GM18499 (cell line): ENCODE data around the gene SLC25A12.
A peak's percentile ranks its signal among the peaks of the same experiment; 100 is the strongest.
"Not testable (repeated sequence)": the region's sequence is repeated elsewhere in the genome, so short reads cannot be mapped to it uniquely, and the experiment has no call there.

Source experiments
- ATAC-seq: cut with Tn5 transposase; IDR thresholded peaks from one replicate; pipeline ENCODE4 v1.9.1; 2021; ENCODE audit warnings: moderate number of reproducible peaks; ENCODE audit not compliant: insufficient read depth, unreplicated experiment

SLC25A12 gene

DNA sequence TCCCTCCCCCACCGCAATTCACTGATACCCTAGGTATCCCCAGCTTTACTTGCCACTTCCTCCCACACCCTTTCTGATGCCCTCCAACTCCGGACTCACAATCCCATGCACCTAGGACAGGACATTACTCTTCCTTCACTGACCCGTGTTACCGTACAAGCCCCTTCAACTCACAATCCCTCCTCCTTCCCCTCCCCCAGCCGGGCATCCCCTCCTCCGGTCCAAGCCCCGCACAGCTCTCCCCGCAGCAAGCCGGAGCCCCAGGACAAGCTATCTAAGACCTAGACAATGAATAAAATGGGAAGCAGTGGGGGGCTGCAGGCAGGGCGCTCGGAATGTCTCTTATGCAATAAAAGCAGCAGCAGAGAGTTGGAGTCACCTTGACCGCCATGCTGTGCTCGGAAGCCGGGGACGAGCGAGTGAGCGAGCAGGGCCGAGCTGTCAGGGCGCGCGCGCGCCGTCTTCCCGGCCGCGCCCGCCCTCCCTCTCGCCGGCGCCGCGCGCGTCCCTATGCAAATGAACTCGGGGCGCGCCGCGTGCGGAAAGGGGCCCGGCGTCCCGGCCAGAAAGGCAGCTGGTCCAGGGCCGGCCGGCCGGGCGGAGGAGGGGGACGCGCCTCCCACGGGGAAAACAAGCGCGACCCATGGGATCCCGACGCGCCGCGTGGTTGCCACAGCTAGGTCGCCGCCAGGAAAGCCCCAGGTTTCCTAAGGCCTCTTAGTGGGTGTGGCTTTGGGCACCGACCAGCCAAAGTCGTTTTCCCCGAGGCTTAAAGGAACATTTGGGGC is at the start of gene SLC25A12:
Gene SLC25A12 (minus strand): TSS at position 421 of the 788 bp plus-strand sequence. CDS start 30 bp downstream, at position 391.
- no peak for ATAC-seq

GRCh38 chr2:171941316-171941699 is 47.3 kb upstream of the SLC25A12 start:
- no peak for ATAC-seq

DNA sequence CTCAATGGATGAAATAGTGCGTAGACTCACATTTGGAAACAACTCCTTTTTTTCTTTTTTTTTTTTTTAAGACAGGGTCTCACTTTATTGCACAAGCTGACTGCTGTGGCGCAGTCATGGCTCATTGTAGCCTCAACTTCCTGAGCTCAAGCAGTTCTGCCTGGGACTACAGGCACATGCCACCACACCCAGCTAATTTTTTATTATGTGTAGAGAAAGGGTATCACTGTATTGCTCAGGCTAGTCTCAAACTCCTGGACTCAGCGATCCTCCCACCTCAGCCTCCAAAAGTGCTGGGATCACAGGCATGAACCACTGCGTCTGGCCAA is 45.7 kb upstream of the SLC25A12 start:
- ATAC-seq = no peak

- ATAC-seq = no peak
Measured at GRCh38 chr2:171939058-171939742, 45.2 kb upstream of the SLC25A12 start.

GRCh38 chr2:171930385-171930784 is 36.3 kb upstream of the SLC25A12 start:
- no peak for ATAC-seq

DNA sequence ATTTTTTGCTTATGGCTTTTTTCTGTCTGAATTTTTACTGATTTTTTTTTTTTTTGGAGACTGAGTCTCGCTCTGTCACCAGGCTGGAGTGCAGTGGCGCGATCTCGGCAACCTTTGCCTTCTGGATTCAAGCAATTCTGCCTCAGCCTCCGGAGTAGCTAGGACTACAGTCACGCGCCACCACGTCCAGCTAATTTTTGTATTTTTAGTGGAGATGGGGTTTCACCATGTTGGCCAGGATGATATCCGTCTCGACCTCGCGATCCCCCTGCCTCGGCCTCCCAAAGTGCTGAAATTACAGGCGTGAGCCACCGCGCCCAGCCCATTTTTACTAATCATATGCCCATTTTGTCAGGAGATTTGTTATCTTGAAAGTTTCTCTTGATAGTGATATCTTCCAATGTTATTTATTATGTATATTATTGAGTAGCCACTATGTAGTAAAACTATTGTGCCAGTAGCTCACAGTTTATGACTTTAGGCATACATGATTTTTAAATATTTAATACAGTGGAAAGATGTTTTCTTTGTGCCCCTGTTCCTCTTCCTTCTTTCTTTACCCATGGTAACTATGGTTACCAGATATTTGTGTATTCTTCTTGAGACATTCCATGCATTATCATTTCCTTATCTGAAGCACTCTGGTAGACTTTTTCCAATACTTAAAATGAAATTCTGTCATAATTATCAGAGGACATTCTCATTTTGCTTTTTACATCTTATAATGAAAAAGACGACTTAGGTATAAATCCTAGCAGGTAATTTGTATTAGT is 30.3 kb upstream of the SLC25A12 start:
- ATAC-seq = no peak

DNA sequence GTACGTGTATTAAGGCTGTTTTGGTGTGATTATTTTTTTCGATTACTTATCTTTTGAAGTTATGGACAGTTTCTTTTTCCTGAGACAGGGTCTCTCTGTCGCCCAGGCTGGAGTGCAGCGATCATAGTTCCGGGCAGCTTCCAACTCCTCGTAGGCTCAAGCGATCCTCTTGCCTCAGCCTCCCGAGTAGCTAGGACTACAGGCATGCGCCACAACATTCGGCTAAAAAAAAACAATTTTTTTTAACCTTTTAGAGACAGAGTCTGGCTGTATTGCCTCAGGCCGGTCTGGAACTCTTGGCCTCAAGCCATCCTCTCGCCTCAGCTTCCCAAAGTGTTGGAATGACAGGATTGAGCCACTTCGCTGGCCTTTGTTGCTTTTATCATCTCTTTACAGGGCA is 29.2 kb upstream of the SLC25A12 start:
- ATAC-seq = no peak

GRCh38 chr2:171922230-171923022 is 28.4 kb upstream of the SLC25A12 start, which contains the start of gene HAT1:
Gene HAT1, plus strand, starts transcription at chr2:171922461. Its CDS starts 40 bp downstream, at chr2:171922501.
- ATAC-seq = peak; percentile 82

GRCh38 chr2:171921970-171922229 is 27.9 kb upstream of the SLC25A12 start:
- no peak for ATAC-seq

- ATAC-seq = no peak
Measured at GRCh38 chr2:171919453-171919852, 25.4 kb upstream of the SLC25A12 start.

DNA sequence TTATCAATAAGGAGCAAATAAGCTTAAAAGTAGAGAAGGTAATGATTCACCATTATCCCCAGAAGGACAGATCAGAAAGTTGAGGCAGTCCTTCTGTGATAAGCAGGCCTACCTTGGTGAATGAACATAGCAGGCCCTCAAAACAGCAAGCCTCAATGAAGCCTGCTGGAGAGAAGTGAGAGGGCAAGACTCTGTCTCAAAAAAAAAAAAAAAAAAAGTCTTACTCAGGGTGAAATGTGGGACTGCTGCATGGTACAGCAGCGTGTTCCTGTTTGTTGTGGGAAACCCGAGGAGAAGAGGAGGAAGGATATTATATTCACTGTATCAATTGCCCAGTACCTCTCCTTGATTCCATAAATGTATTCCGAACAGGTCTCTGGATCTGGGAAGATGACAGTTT is 19.5 kb upstream of the SLC25A12 start:
- ATAC-seq = no peak

DNA sequence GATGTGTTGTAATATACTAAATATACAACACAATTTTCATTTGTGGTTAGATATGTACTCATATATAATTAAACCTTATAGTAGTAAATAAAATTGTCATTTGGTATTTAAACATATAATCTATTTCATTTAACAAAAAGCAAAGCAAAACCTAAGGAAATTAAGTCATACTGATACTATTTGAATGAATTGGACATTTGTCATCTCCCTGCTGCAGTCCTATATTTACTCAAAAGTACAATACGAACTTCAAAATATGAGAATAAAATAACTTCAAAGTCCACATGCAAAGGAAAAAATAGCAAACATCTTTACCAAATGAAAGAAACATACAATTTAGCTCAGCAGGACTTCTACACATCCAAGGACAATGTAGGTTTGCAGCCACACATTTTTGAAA is 16.4 kb upstream of the SLC25A12 start:
- no peak for ATAC-seq

DNA sequence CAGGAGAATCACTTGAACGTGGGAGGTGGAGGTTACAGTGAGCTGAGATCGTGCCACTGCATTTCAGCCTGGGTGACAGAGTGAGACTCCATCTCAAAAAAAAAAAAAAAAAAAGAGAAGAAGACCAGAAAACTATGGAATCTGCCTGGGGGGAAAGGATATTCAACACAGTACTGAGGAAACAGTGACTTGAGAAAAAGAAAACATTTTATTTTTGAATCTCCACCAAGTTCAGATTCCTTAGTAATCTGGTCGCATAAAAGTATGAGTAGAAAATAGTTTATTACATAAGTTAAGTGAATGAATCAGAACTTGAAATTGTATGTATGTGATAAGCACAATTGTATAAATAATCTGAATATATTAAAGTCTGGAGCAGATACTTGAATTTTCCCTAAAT is 15.2 kb upstream of the SLC25A12 start:
- ATAC-seq = no peak

GRCh38 chr2:171908235-171908634 is 14.2 kb upstream of the SLC25A12 start:
- no peak for ATAC-seq

GRCh38 chr2:171902840-171903420 is 8.9 kb upstream of the SLC25A12 start:
- no peak for ATAC-seq

DNA sequence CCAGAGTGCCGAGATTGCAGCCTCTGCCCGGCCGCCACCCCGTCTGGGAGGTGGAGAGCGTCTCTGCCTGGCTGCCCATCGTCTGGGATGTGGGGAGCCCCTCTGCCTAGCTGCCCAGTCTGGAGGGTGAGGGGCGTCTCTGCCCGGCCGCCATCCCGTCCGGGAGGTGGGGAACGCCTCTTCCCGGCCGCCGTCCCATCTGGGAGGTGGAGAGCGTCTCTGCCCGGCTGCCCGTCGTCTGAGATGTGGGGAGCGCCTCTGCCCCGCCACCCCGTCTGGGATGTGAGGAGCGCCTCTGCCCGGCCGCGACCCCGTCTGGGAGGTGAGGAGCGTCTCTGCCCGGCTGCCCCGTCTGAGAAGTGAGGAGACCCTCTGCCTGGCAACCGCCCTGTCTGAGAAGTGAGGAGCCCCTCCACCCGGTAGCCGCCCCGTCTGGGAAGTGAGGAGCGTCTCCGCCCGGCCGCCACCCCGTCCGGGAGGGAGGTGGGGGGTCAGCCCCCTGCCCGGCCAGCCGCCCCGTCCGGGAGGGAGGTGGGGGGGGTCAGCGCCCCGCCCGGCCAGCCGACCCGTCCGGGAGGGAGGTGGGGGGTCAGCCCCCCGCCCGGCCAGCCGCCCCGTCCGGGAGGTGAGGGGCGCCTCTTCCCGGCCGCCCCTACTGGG is 5.7 kb upstream of the SLC25A12 start:
- ATAC-seq = not testable (repeated sequence)

GRCh38 chr2:171895786-171896185 is 1.7 kb upstream of the SLC25A12 start:
- ATAC-seq = no peak

DNA sequence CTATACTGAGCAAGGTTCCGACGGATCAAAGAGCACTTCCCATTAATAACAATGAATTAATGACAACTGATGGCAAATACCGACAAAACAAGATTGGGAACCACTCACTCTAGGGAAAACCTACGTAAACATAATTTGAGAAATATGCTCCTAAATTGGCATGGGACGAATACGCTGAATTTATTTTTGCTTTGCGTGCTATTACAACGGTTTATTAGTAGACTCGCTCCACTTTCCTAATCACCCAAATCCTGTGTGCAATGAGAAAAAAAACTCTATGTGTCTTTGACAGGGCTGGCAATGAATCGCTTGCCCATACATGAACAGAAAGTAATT is 536 bp upstream of the SLC25A12 start:
- ATAC-seq = no peak

GRCh38 chr2:171893196-171893823 is 734 bp downstream of the SLC25A12 start:
- ATAC-seq = no peak
